ENCODE measurements around the gene TNFRSF21. TPM values are rescaled to one million over a fixed set of nuclear protein-coding genes. Genes with fewer than 3 reads are reported as not detected.

TNFRSF21 gene
- total and polyA plus RNA-seq, 2 of the 8 experiments (the other 6 are each of a cell fraction or from before 2014, with no cell fraction given) = 16.4 to 52.7 TPM

DNA sequence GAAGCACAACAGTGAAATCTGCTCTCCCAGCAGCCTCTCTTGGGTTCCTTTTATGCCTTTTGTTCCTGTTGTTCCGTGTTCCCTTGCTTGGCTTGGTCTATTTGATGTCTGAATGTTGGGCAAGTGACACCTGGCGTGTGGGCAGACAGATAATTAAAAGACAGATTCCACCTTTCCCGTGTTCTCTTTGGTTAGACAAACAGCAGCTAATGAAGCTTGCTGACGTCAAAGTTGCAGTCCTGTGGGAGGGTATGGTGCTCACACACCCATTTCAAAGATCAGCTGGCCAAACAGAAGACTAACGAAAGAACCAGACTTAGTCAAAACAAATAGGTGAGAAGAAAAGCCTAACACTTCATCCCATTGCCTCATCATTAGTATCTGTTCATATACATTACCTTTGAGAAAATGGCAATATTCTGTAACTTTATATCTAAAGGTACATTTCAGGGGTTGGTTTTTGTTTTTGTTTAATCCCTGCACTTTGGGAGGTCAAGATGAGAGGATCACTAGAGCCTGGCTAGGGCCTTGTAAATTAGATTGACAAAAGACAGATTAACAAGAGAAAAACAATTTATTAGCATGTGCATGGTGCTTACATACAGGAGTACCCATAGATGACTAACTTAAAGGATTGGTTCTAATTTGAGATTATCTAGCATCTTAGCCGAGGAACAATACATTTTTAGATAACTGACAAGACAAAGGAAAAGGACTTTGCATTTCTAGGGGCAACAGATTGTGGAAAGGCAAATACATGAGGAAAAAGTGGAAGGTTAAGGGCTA is 48.9 kb upstream of the TNFRSF21 start (continued):
- TF ChIP-seq, protein P1, sequence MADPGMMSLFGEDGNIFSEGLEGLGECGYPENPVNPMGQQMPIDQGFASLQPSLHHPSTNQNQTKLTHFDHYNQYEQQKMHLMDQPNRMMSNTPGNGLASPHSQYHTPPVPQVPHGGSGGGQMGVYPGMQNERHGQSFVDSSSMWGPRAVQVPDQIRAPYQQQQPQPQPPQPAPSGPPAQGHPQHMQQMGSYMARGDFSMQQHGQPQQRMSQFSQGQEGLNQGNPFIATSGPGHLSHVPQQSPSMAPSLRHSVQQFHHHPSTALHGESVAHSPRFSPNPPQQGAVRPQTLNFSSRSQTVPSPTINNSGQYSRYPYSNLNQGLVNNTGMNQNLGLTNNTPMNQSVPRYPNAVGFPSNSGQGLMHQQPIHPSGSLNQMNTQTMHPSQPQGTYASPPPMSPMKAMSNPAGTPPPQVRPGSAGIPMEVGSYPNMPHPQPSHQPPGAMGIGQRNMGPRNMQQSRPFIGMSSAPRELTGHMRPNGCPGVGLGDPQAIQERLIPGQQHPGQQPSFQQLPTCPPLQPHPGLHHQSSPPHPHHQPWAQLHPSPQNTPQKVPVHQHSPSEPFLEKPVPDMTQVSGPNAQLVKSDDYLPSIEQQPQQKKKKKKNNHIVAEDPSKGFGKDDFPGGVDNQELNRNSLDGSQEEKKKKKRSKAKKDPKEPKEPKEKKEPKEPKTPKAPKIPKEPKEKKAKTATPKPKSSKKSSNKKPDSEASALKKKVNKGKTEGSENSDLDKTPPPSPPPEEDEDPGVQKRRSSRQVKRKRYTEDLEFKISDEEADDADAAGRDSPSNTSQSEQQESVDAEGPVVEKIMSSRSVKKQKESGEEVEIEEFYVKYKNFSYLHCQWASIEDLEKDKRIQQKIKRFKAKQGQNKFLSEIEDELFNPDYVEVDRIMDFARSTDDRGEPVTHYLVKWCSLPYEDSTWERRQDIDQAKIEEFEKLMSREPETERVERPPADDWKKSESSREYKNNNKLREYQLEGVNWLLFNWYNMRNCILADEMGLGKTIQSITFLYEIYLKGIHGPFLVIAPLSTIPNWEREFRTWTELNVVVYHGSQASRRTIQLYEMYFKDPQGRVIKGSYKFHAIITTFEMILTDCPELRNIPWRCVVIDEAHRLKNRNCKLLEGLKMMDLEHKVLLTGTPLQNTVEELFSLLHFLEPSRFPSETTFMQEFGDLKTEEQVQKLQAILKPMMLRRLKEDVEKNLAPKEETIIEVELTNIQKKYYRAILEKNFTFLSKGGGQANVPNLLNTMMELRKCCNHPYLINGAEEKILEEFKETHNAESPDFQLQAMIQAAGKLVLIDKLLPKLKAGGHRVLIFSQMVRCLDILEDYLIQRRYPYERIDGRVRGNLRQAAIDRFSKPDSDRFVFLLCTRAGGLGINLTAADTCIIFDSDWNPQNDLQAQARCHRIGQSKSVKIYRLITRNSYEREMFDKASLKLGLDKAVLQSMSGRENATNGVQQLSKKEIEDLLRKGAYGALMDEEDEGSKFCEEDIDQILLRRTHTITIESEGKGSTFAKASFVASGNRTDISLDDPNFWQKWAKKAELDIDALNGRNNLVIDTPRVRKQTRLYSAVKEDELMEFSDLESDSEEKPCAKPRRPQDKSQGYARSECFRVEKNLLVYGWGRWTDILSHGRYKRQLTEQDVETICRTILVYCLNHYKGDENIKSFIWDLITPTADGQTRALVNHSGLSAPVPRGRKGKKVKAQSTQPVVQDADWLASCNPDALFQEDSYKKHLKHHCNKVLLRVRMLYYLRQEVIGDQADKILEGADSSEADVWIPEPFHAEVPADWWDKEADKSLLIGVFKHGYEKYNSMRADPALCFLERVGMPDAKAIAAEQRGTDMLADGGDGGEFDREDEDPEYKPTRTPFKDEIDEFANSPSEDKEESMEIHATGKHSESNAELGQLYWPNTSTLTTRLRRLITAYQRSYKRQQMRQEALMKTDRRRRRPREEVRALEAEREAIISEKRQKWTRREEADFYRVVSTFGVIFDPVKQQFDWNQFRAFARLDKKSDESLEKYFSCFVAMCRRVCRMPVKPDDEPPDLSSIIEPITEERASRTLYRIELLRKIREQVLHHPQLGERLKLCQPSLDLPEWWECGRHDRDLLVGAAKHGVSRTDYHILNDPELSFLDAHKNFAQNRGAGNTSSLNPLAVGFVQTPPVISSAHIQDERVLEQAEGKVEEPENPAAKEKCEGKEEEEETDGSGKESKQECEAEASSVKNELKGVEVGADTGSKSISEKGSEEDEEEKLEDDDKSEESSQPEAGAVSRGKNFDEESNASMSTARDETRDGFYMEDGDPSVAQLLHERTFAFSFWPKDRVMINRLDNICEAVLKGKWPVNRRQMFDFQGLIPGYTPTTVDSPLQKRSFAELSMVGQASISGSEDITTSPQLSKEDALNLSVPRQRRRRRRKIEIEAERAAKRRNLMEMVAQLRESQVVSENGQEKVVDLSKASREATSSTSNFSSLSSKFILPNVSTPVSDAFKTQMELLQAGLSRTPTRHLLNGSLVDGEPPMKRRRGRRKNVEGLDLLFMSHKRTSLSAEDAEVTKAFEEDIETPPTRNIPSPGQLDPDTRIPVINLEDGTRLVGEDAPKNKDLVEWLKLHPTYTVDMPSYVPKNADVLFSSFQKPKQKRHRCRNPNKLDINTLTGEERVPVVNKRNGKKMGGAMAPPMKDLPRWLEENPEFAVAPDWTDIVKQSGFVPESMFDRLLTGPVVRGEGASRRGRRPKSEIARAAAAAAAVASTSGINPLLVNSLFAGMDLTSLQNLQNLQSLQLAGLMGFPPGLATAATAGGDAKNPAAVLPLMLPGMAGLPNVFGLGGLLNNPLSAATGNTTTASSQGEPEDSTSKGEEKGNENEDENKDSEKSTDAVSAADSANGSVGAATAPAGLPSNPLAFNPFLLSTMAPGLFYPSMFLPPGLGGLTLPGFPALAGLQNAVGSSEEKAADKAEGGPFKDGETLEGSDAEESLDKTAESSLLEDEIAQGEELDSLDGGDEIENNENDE (IDR thresholded peaks at IDR 0.05; ENCODE audit: insufficient replicate concordance, low read length) = peak; percentile 61
- TF ChIP-seq RBBP5 (IDR thresholded peaks at IDR 0.05; ENCODE audit: borderline replicate concordance, low read depth, low read length) (no peak), SP1 (IDR thresholded peaks at IDR 0.05; ENCODE audit: low read depth, low read length) (no peak), CREB1 (IDR thresholded peaks at IDR 0.05) (0 out of 2 replicates have a peak, but pooled peaks have one; percentile 23)
